Measurements from ENCODE around the gene CEP126.

CEP126 gene

GRCh38 chr11:101870510-101870909 is 44.3 kb upstream of the CEP126 start:
- Histone ChIP-seq H2BK12ac (ENCODE audit: low read length) (no peak overlapping the region), H3K79me1 (ENCODE audit: low read depth, low read length) (no peaks in the 10 kb centered on the region), H3K27me3 (ENCODE audit: control insufficient read depth in 3 of 3, insufficient read depth in 3 of 3, low read depth in 1 of 3, low read length in 3 of 3) (no peaks in the 10 kb centered on the region), H3K4ac (ENCODE audit: low read length) (no peak overlapping the region), H3K18ac (ENCODE audit: low read length) (no peak overlapping the region), H2BK5ac (ENCODE audit: low read length) (no peak overlapping the region), H4K8ac (ENCODE audit: low read depth, low read length) (no peak overlapping the region), H3K14ac (ENCODE audit: low read length) (no peak overlapping the region), H3K27ac (replicated peaks; ENCODE audit: low read length) (no peak overlapping the region), H3K4me3 (ENCODE audit: low read length in 2 of 2) (no peak overlapping the region), H2AK5ac (ENCODE audit: low read depth, low read length) (no peak overlapping the region), H3K9ac (ENCODE audit: low read depth, low read length, poor library complexity) (no peak overlapping the region), H3K9me3 (replicated peaks in 1 of 2; ENCODE audit: control insufficient read depth in 2 of 2, insufficient read depth in 1 of 2, low read depth in 1 of 2, low read length in 2 of 2) (peaks cover 0 to 1% of the 10 kb centered on the region in 2 donors), H2AFZ (ENCODE audit: low read length) (no peak overlapping the region), H3K4me1 (ENCODE audit: control insufficient read depth in 2 of 2, insufficient read depth in 1 of 2, low read depth in 1 of 2, low read length in 2 of 2) (no peaks in the 10 kb centered on the region), H2BK15ac (ENCODE audit: low read length) (no peak overlapping the region), H4K91ac (ENCODE audit: low read depth, low read length, poor library complexity) (no peak overlapping the region), H3K36me3 (replicated peaks in 1 of 2; ENCODE audit: control insufficient read depth in 2 of 2, insufficient read depth in 2 of 2, low read length in 2 of 2) (no peaks in the 10 kb centered on the region), H3K23ac (ENCODE audit: low read depth, low read length, poor library complexity) (no peak overlapping the region), H3K4me2 (ENCODE audit: insufficient read depth, low read length, poor library complexity, severe bottlenecking) (no peak overlapping the region), H2BK120ac (ENCODE audit: low read depth, low read length) (no peak overlapping the region)
- no peak for DNase-seq (ENCODE audit: low spot score)
- no CpG with 5 or more reads among the region's 6 CpGs for WGBS, 2 donors (ENCODE audit: extremely low coverage in 2 of 2, insufficient read length in 2 of 2, insufficient replicate concordance in 1 of 2)

- no peak overlapping the region for H4K91ac ChIP-seq (ENCODE audit: low read depth, low read length, poor library complexity)
- H3K4ac ChIP-seq (ENCODE audit: low read length): no peak overlapping the region
- H3K9me3 ChIP-seq (replicated peaks in 1 of 2; ENCODE audit: control insufficient read depth in 2 of 2, insufficient read depth in 1 of 2, low read depth in 1 of 2, low read length in 2 of 2): peaks cover 0 to 1% of the 10 kb centered on the region in 2 donors
- no peak overlapping the region for H3K9ac ChIP-seq (ENCODE audit: low read depth, low read length, poor library complexity)
- H3K27me3 ChIP-seq (ENCODE audit: control insufficient read depth in 3 of 3, insufficient read depth in 3 of 3, low read depth in 1 of 3, low read length in 3 of 3): no peaks in the 10 kb centered on the region
- H2BK120ac ChIP-seq (ENCODE audit: low read depth, low read length): no peak overlapping the region
- H2BK15ac ChIP-seq (ENCODE audit: low read length): no peak overlapping the region
- DNase-seq (ENCODE audit: low spot score): no peak
- no peaks in the 10 kb centered on the region for H3K79me1 ChIP-seq (ENCODE audit: low read depth, low read length)
- no peak overlapping the region for H3K4me2 ChIP-seq (ENCODE audit: insufficient read depth, low read length, poor library complexity, severe bottlenecking)
- no peak overlapping the region for H4K8ac ChIP-seq (ENCODE audit: low read depth, low read length)
- H3K18ac ChIP-seq (ENCODE audit: low read length): no peak overlapping the region
- no peak overlapping the region for H3K14ac ChIP-seq (ENCODE audit: low read length)
- H3K27ac ChIP-seq (replicated peaks; ENCODE audit: low read length): no peak overlapping the region
- H2BK12ac ChIP-seq (ENCODE audit: low read length): no peak overlapping the region
- no peaks in the 10 kb centered on the region for H3K4me1 ChIP-seq (ENCODE audit: control insufficient read depth in 2 of 2, insufficient read depth in 1 of 2, low read depth in 1 of 2, low read length in 2 of 2)
- no peak overlapping the region for H2AFZ ChIP-seq (ENCODE audit: low read length)
- H3K36me3 ChIP-seq (replicated peaks in 1 of 2; ENCODE audit: control insufficient read depth in 2 of 2, insufficient read depth in 2 of 2, low read length in 2 of 2): no peaks in the 10 kb centered on the region
- no peak overlapping the region for H3K23ac ChIP-seq (ENCODE audit: low read depth, low read length, poor library complexity)
- no peak overlapping the region for H3K4me3 ChIP-seq (ENCODE audit: low read length in 2 of 2)
- H2BK5ac ChIP-seq (ENCODE audit: low read length): no peak overlapping the region
- no CpG with 5 or more reads among the region's 6 CpGs for WGBS, 2 donors (ENCODE audit: extremely low coverage in 2 of 2, insufficient read length in 2 of 2, insufficient replicate concordance in 1 of 2)
- H2AK5ac ChIP-seq (ENCODE audit: low read depth, low read length): no peak overlapping the region
Observed at GRCh38 chr11:101872171-101872882, 42.5 kb upstream of the CEP126 start.

GRCh38 chr11:101880222-101880621 is 34.6 kb upstream of the CEP126 start:
- Histone ChIP-seq H3K36me3 (replicated peaks in 1 of 2; ENCODE audit: control insufficient read depth in 2 of 2, insufficient read depth in 2 of 2, low read length in 2 of 2) (no peaks in the 10 kb centered on the region), H3K4ac (ENCODE audit: low read length) (no peak overlapping the region), H4K91ac (ENCODE audit: low read depth, low read length, poor library complexity) (no peak overlapping the region), H2BK15ac (ENCODE audit: low read length) (no peak overlapping the region), H2AFZ (ENCODE audit: low read length) (peak overlapping the region; percentile 67), H3K4me3 (ENCODE audit: low read length in 2 of 2) (no peak overlapping the region), H2BK5ac (ENCODE audit: low read length) (no peak overlapping the region), H3K23ac (ENCODE audit: low read depth, low read length, poor library complexity) (no peak overlapping the region), H2AK5ac (ENCODE audit: low read depth, low read length) (no peak overlapping the region), H4K8ac (ENCODE audit: low read depth, low read length) (no peak overlapping the region), H3K14ac (ENCODE audit: low read length) (no peak overlapping the region), H2BK12ac (ENCODE audit: low read length) (no peak overlapping the region), H3K9me3 (replicated peaks in 1 of 2; ENCODE audit: control insufficient read depth in 2 of 2, insufficient read depth in 1 of 2, low read depth in 1 of 2, low read length in 2 of 2) (no peaks in the 10 kb centered on the region), H2BK120ac (ENCODE audit: low read depth, low read length) (no peak overlapping the region), H3K18ac (ENCODE audit: low read length) (no peak overlapping the region), H3K27ac (replicated peaks; ENCODE audit: low read length) (no peak overlapping the region), H3K9ac (ENCODE audit: low read depth, low read length, poor library complexity) (no peak overlapping the region), H3K27me3 (ENCODE audit: control insufficient read depth in 3 of 3, insufficient read depth in 3 of 3, low read depth in 1 of 3, low read length in 3 of 3) (no peaks in the 10 kb centered on the region), H3K4me2 (ENCODE audit: insufficient read depth, low read length, poor library complexity, severe bottlenecking) (no peak overlapping the region), H3K4me1 (ENCODE audit: control insufficient read depth in 2 of 2, insufficient read depth in 1 of 2, low read depth in 1 of 2, low read length in 2 of 2) (no peaks in the 10 kb centered on the region), H3K79me1 (ENCODE audit: low read depth, low read length) (no peaks in the 10 kb centered on the region)
- DNase-seq (ENCODE audit: low spot score): no peak
- no CpG with 5 or more reads among the region's 4 CpGs for WGBS, 2 donors (ENCODE audit: extremely low coverage in 2 of 2, insufficient read length in 2 of 2, insufficient replicate concordance in 1 of 2)

- Histone ChIP-seq H3K9ac (ENCODE audit: low read depth, low read length, poor library complexity) (no peak overlapping the region), H4K91ac (ENCODE audit: low read depth, low read length, poor library complexity) (no peak overlapping the region)
Observed at GRCh38 chr11:101881586-101881985, 33.2 kb upstream of the CEP126 start.

More at GRCh38 chr11:101881586-101881985, 33.2 kb upstream of the CEP126 start:
- no peaks in the 10 kb centered on the region for H3K9me3 ChIP-seq (replicated peaks in 1 of 2; ENCODE audit: control insufficient read depth in 2 of 2, insufficient read depth in 1 of 2, low read depth in 1 of 2, low read length in 2 of 2)
- no peak overlapping the region for H3K23ac ChIP-seq (ENCODE audit: low read depth, low read length, poor library complexity)
- no CpG with 5 or more reads among the region's 2 CpGs for WGBS, 2 donors (ENCODE audit: extremely low coverage in 2 of 2, insufficient read length in 2 of 2, insufficient replicate concordance in 1 of 2)
- no peak overlapping the region for H2AK5ac ChIP-seq (ENCODE audit: low read depth, low read length)
- no peaks in the 10 kb centered on the region for H3K4me1 ChIP-seq (ENCODE audit: control insufficient read depth in 2 of 2, insufficient read depth in 1 of 2, low read depth in 1 of 2, low read length in 2 of 2)
- no peak overlapping the region for H2BK5ac ChIP-seq (ENCODE audit: low read length)
- H3K4ac ChIP-seq (ENCODE audit: low read length): no peak overlapping the region
- H2AFZ ChIP-seq (ENCODE audit: low read length): no peak overlapping the region
- no peak overlapping the region for H4K8ac ChIP-seq (ENCODE audit: low read depth, low read length)
- H2BK15ac ChIP-seq (ENCODE audit: low read length): no peak overlapping the region
- no peak overlapping the region for H3K27ac ChIP-seq (replicated peaks; ENCODE audit: low read length)
- DNase-seq (ENCODE audit: low spot score): no peak
- H3K36me3 ChIP-seq (replicated peaks in 1 of 2; ENCODE audit: control insufficient read depth in 2 of 2, insufficient read depth in 2 of 2, low read length in 2 of 2): no peaks in the 10 kb centered on the region
- no peak overlapping the region for H3K14ac ChIP-seq (ENCODE audit: low read length)
- H3K79me1 ChIP-seq (ENCODE audit: low read depth, low read length): no peaks in the 10 kb centered on the region
- no peaks in the 10 kb centered on the region for H3K27me3 ChIP-seq (ENCODE audit: control insufficient read depth in 3 of 3, insufficient read depth in 3 of 3, low read depth in 1 of 3, low read length in 3 of 3)
- H3K4me3 ChIP-seq (ENCODE audit: low read length in 2 of 2): no peak overlapping the region
- H2BK120ac ChIP-seq (ENCODE audit: low read depth, low read length): no peak overlapping the region
- no peak overlapping the region for H3K4me2 ChIP-seq (ENCODE audit: insufficient read depth, low read length, poor library complexity, severe bottlenecking)
- H3K18ac ChIP-seq (ENCODE audit: low read length): no peak overlapping the region
- H2BK12ac ChIP-seq (ENCODE audit: low read length): no peak overlapping the region

Measured in neuronal stem cell (in vitro differentiated cells).